Ovary (tissue), 9 donors: ENCODE measurements around the gene LMO7. TPM values are rescaled to one million over a fixed set of nuclear protein-coding genes. Genes with fewer than 3 reads are reported as not detected.

Source experiments
- DNase-seq, 5 donors: peaks; one replicate each; pipeline ENCODE4 v3.0.0-alpha.2; 2019 to 2020
- H3K27ac ChIP-seq, 2 donors: fragments of 200-600 bp; one replicate each; pipeline versions ENCODE4 v1.5.1 to v1.8.0; 2019 to 2022
- H3K27me3 ChIP-seq: fragments of 200-600 bp; one replicate; pipeline ENCODE4 v1.8.0; 2022
- H3K36me3 ChIP-seq: fragments of 200-600 bp; sonication (generic); one replicate; pipeline ENCODE4 v1.5.1; 2019
- H3K4me1 ChIP-seq: one replicate; pipeline ENCODE4 v1.8.1; 2013; ENCODE audit warnings: mild to moderate bottlenecking, moderate library complexity; ENCODE audit not compliant: insufficient read depth
- H3K4me3 ChIP-seq: fragments of 200-600 bp; sonication (generic); one replicate; pipeline ENCODE4 v1.5.1; 2017
- H3K9me3 ChIP-seq, 2 donors: fragments of 200-600 bp in 1 of 2; sonication (generic) in 1 of 2; one replicate each; pipeline versions ENCODE4 v1.5.1 to v1.8.1; 2013 to 2019; ENCODE audit warnings: mild to moderate bottlenecking in 1 of 2, moderate library complexity in 1 of 2
- CTCF ChIP-seq, 3 donors: fragments of 450-650 bp in 2 of 3; fragments of 200-600 bp in 1 of 3; IDR thresholded peaks; one replicate each; pipeline versions ENCODE4 v1.5.1 to v1.8.0; 2016 to 2022; ENCODE audit warnings: antibody characterized with exemption in 3 of 3, mild to moderate bottlenecking in 1 of 3
- EP300 ChIP-seq: sonication (generic); formaldehyde crosslinking; IDR thresholded peaks from one replicate; pipeline ENCODE4 v1.6.1; 2017; ENCODE audit warnings: antibody characterized with exemption
- POLR2A ChIP-seq: fragments of 450-650 bp; IDR thresholded peaks from one replicate; pipeline ENCODE4 v1.6.1; 2017; ENCODE audit warnings: antibody characterized with exemption, mild to moderate bottlenecking, moderate library complexity
- WGBS, 3 donors: extraction: QIAGEN DNeasy Blood & Tissue Kit in 1 of 3; methylation state at CpG; one replicate each; pipeline versions ENCODE4 v1.1.5 to v1.1.7; 2013 to 2017; 5-methylcytosine and 5-hydroxymethylcytosine counted together
- intact Hi-C, 4 donors: fragments of 100-400 bp; cut with DNase I; formaldehyde crosslinking; loops; one replicate each; pipeline versions ENCODE4 v1.11.0 to v1.15.1; 2022 to 2023
- polyA plus RNA-seq, 2 donors: library from polyadenylated mRNA; stranded (reverse); fragments of 200-250 nt in 1 of 2; fragments of 350-450 nt in 1 of 2; fragmentation: Illumina TruSeq in 1 of 2; extraction: RNeasy Lipid Tissue Mini Kit (QIAGEN cat#74804) in 1 of 2; gene quantifications; one replicate each; pipeline ENCODE4 v1.2.3, GENCODE V29; 2013 to 2014
- total RNA-seq, 7 donors: library from RNA; depleted of rRNA in 2 of 7; stranded (reverse); fragments of >200 nt in 2 of 7; fragmentation: NEBNext Ultra II Directional in 3 of 7; extraction: Animal tissue kit (Norgen Biotek cat#: 25700) in 3 of 7; gene quantifications; one replicate each; pipeline versions ENCODE4 v1.1.0 to v1.2.4, GENCODE V29; 2016 to 2023
- donor health status: DM: no; HTN: no; CAD: no; lungs with moderate emphysema.
- donor health status: DM: no; HTN: no; CAD: no.
- donor health status: Bipolar disorder and iron deficiency.
- donor health status: DM: yes; HTN: yes; CAD: no.
- donor health status: DM: no; HTN: no; CAD: no.
- donor health status: DM: yes; HTN: yes; CAD: no.

The LMO7 gene
- total and polyA plus RNA-seq, 9 donors = 9.6 to 60.7 (median 20.1) TPM

- no peak overlapping the region for H3K4me3 ChIP-seq
- 53 to 68% (median 63%) methylated on average over 1 of the region's 1 CpG for WGBS, 3 donors
- H3K27me3 ChIP-seq = no peaks in the 10 kb centered on the region
- no peak for TF ChIP-seq POLR2A
- no peak for TF ChIP-seq EP300
- TF ChIP-seq CTCF (IDR thresholded peaks at IDR 0.05) = no peak
- intact Hi-C loops = no loop called here
- no peaks in the 10 kb centered on the region for H3K4me1 ChIP-seq
- DNase-seq = no peak
- no peaks in the 10 kb centered on the region for H3K36me3 ChIP-seq
- H3K9me3 ChIP-seq = no peaks in the 10 kb centered on the region
- no peak overlapping the region for H3K27ac ChIP-seq
These were observed 30.7 kb downstream of the LMO7 start for GRCh38 chr13:75666646-75667351.

GRCh38 chr13:75669706-75670105, 33.6 kb downstream of the LMO7 start:
- Histone ChIP-seq H3K4me1 (no peaks in the 10 kb centered on the region), H3K27me3 (no peaks in the 10 kb centered on the region), H3K9me3 (no peaks in the 10 kb centered on the region), H3K36me3 (no peaks in the 10 kb centered on the region), H3K27ac (no peak overlapping the region), H3K4me3 (no peak overlapping the region)
- TF ChIP-seq CTCF (IDR thresholded peaks at IDR 0.05) = no peak
- no peak for TF ChIP-seq POLR2A
- TF ChIP-seq EP300 = no peak
- intact Hi-C loops = no loop called here
- no peak for DNase-seq

GRCh38 chr13:75670496-75670895, 34.4 kb downstream of the LMO7 start:
- no peaks in the 10 kb centered on the region for H3K4me1 ChIP-seq
- H3K36me3 ChIP-seq = no peaks in the 10 kb centered on the region
- TF ChIP-seq CTCF (IDR thresholded peaks at IDR 0.05) (no peak), EP300 (no peak), POLR2A (no peak)
- H3K4me3 ChIP-seq = no peak overlapping the region
- intact Hi-C loops = no loop called here
- H3K27me3 ChIP-seq = no peaks in the 10 kb centered on the region
- no peak for DNase-seq
- no peaks in the 10 kb centered on the region for H3K9me3 ChIP-seq
- no peak overlapping the region for H3K27ac ChIP-seq
- 84 to 95% (median 94%) methylated on average over 1 of the region's 1 CpG for WGBS, 3 donors

GRCh38 chr13:75675421-75675820, 39.3 kb downstream of the LMO7 start:
- no peak for DNase-seq
- TF ChIP-seq CTCF (IDR thresholded peaks at IDR 0.05) (no peak), POLR2A (no peak), EP300 (no peak)
- H3K36me3 ChIP-seq = no peaks in the 10 kb centered on the region
- no peaks in the 10 kb centered on the region for H3K9me3 ChIP-seq
- H3K4me1 ChIP-seq = no peaks in the 10 kb centered on the region
- intact Hi-C loops = no loop called here
- no peaks in the 10 kb centered on the region for H3K27me3 ChIP-seq
- no peak overlapping the region for H3K4me3 ChIP-seq
- H3K27ac ChIP-seq = no peak overlapping the region
